GF-D8 (cell line): ENCODE measurements around the gene TPRG1L.
"Not testable (repeated sequence)": the region's sequence is repeated elsewhere in the genome, so short reads cannot be mapped to it uniquely, and the experiment has no call there.

Experiments
- DNase-seq: peaks from one replicate; lab custom pipeline; 2025; lab: John Stamatoyannopoulos, UW

TPRG1L gene

GRCh38 chr1:3609016-3609768 is 15.6 kb upstream of the TPRG1L start:
- DNase-seq = no peak

- no peak for DNase-seq
Measured at GRCh38 chr1:3609769-3610526, 14.9 kb upstream of the TPRG1L start.

- DNase-seq = no peak
Measured at GRCh38 chr1:3610527-3611169, 14.2 kb upstream of the TPRG1L start.

GRCh38 chr1:3611170-3612019 is 13.4 kb upstream of the TPRG1L start, which contains the start of gene MEGF6:
Gene MEGF6 (minus strand): TSS chr1:3611508. CDS start chr1:3611268, 240 bp downstream.
- no peak for DNase-seq

- DNase-seq = no peak
Measured at GRCh38 chr1:3612123-3612522, 12.7 kb upstream of the TPRG1L start.

- no peak for DNase-seq
Measured at GRCh38 chr1:3614755-3615742, 9.8 kb upstream of the TPRG1L start.

- no peak for DNase-seq
Measured at GRCh38 chr1:3616861-3617260, 8.0 kb upstream of the TPRG1L start.

- DNase-seq = no peak
Measured at GRCh38 chr1:3617806-3618345, 6.9 kb upstream of the TPRG1L start.

- DNase-seq = no peak
Measured at GRCh38 chr1:3618531-3618880, 6.3 kb upstream of the TPRG1L start.

- peak; percentile 48 for DNase-seq
Measured at GRCh38 chr1:3618881-3619671, 5.7 kb upstream of the TPRG1L start.

- DNase-seq = no peak
Measured at GRCh38 chr1:3620708-3621107, 4.1 kb upstream of the TPRG1L start.

GRCh38 chr1:3621151-3621671 is 3.6 kb upstream of the TPRG1L start:
- DNase-seq = not testable (repeated sequence)

GRCh38 chr1:3622102-3622501 is 2.7 kb upstream of the TPRG1L start:
- not testable (repeated sequence) for DNase-seq

GRCh38 chr1:3623441-3624199 is 1.2 kb upstream of the TPRG1L start:
- DNase-seq = no peak

- DNase-seq = no peak
Measured at GRCh38 chr1:3625151-3625907, 514 bp downstream of the TPRG1L start.

- DNase-seq = no peak
Measured at GRCh38 chr1:3626025-3626424, 1.2 kb downstream of the TPRG1L start.

- no peak for DNase-seq
Measured at GRCh38 chr1:3627515-3628253, 2.9 kb downstream of the TPRG1L start.
